ENCODE data around the gene TMCC3.

Gene TMCC3

GRCh38 chr12:94678849-94679248 is 28.5 kb upstream of the TMCC3 start:
- TF ChIP-seq ZNF274 (IDR thresholded peaks at IDR 0.05; ENCODE audit: low read depth, low read length), result no peak
- no peak overlapping the region for H3K4me3 ChIP-seq (ENCODE audit: low read length)

- TF ChIP-seq ZNF274 (IDR thresholded peaks at IDR 0.05; ENCODE audit: low read depth, low read length), result no peak
- no peak overlapping the region for H3K4me3 ChIP-seq (ENCODE audit: low read length)
Measured at GRCh38 chr12:94678379-94678778, 28.0 kb upstream of the TMCC3 start.

- H3K4me3 ChIP-seq (ENCODE audit: low read length), result no peak overlapping the region
- TF ChIP-seq ZNF274 (IDR thresholded peaks at IDR 0.05; ENCODE audit: low read depth, low read length), result no peak
Measured at GRCh38 chr12:94677778-94678177, 27.4 kb upstream of the TMCC3 start.

- H3K4me3 ChIP-seq (ENCODE audit: low read length), result no peak overlapping the region
- no peak for TF ChIP-seq ZNF274 (IDR thresholded peaks at IDR 0.05; ENCODE audit: low read depth, low read length)
Measured at GRCh38 chr12:94676922-94677321, 26.6 kb upstream of the TMCC3 start.

- H3K4me3 ChIP-seq (ENCODE audit: low read length), result peak overlapping the region; percentile 6; the same call in 1 of the 2 replicates
- TF ChIP-seq ZNF274 (IDR thresholded peaks at IDR 0.05; ENCODE audit: low read depth, low read length), result no peak
Measured at GRCh38 chr12:94676031-94676641, 25.8 kb upstream of the TMCC3 start.

GRCh38 chr12:94674835-94675234 is 24.5 kb upstream of the TMCC3 start:
- H3K4me3 ChIP-seq (ENCODE audit: low read length), result no peak overlapping the region
- no peak for TF ChIP-seq ZNF274 (IDR thresholded peaks at IDR 0.05; ENCODE audit: low read depth, low read length)

GRCh38 chr12:94674051-94674451 is 23.7 kb upstream of the TMCC3 start:
- TF ChIP-seq ZNF274 (IDR thresholded peaks at IDR 0.05; ENCODE audit: low read depth, low read length), result no peak
- H3K4me3 ChIP-seq (ENCODE audit: low read length), result no peak overlapping the region

GRCh38 chr12:94673496-94673895 is 23.1 kb upstream of the TMCC3 start:
- TF ChIP-seq ZNF274 (IDR thresholded peaks at IDR 0.05; ENCODE audit: low read depth, low read length), result no peak
- H3K4me3 ChIP-seq (ENCODE audit: low read length), result no peak overlapping the region

GRCh38 chr12:94671917-94672316 is 21.6 kb upstream of the TMCC3 start:
- H3K4me3 ChIP-seq (ENCODE audit: low read length), result no peak overlapping the region
- no peak for TF ChIP-seq ZNF274 (IDR thresholded peaks at IDR 0.05; ENCODE audit: low read depth, low read length)

- no peak overlapping the region for H3K4me3 ChIP-seq (ENCODE audit: low read length)
- no peak for TF ChIP-seq ZNF274 (IDR thresholded peaks at IDR 0.05; ENCODE audit: low read depth, low read length)
Measured at GRCh38 chr12:94670898-94671297, 20.5 kb upstream of the TMCC3 start.

GRCh38 chr12:94670075-94670474 is 19.7 kb upstream of the TMCC3 start:
- no peak overlapping the region for H3K4me3 ChIP-seq (ENCODE audit: low read length)
- TF ChIP-seq ZNF274 (IDR thresholded peaks at IDR 0.05; ENCODE audit: low read depth, low read length), result no peak

- TF ChIP-seq ZNF274 (IDR thresholded peaks at IDR 0.05; ENCODE audit: low read depth, low read length), result no peak
- H3K4me3 ChIP-seq (ENCODE audit: low read length), result no peak overlapping the region
Measured at GRCh38 chr12:94667031-94667540, 16.7 kb upstream of the TMCC3 start.

GRCh38 chr12:94666158-94666557 is 15.8 kb upstream of the TMCC3 start:
- no peak overlapping the region for H3K4me3 ChIP-seq (ENCODE audit: low read length)
- TF ChIP-seq ZNF274 (IDR thresholded peaks at IDR 0.05; ENCODE audit: low read depth, low read length), result no peak

GRCh38 chr12:94663702-94664101 is 13.3 kb upstream of the TMCC3 start:
- H3K4me3 ChIP-seq (ENCODE audit: low read length), result no peak overlapping the region
- no peak for TF ChIP-seq ZNF274 (IDR thresholded peaks at IDR 0.05; ENCODE audit: low read depth, low read length)

- no peak for TF ChIP-seq ZNF274 (IDR thresholded peaks at IDR 0.05; ENCODE audit: low read depth, low read length)
- H3K4me3 ChIP-seq (ENCODE audit: low read length), result no peak overlapping the region
Measured at GRCh38 chr12:94663071-94663470, 12.7 kb upstream of the TMCC3 start.

GRCh38 chr12:94660436-94660835 is 10.1 kb upstream of the TMCC3 start:
- no peak for TF ChIP-seq ZNF274 (IDR thresholded peaks at IDR 0.05; ENCODE audit: low read depth, low read length)
- H3K4me3 ChIP-seq (ENCODE audit: low read length), result no peak overlapping the region
